ENCODE measurements around the gene SEC31A.

SEC31A gene

GRCh38 chr4:82777857-82778525, 113.0 kb downstream of the SEC31A start:
- peaks cover 50% of the 10 kb centered on the region for H3K27me3 ChIP-seq (ENCODE audit: control insufficient read depth, insufficient read depth, low read length)
- no peak overlapping the region for H3K4me3 ChIP-seq (ENCODE audit: low read depth, low read length)
- no peaks in the 10 kb centered on the region for H3K9me3 ChIP-seq (ENCODE audit: control insufficient read depth, insufficient read depth, low read length)
- H3K27ac ChIP-seq (ENCODE audit: low read depth, low read length), result no peak overlapping the region
- H3K4me1 ChIP-seq (ENCODE audit: control insufficient read depth, insufficient read depth, low read length), result peaks cover 22% of the 10 kb centered on the region
- no peaks in the 10 kb centered on the region for H3K36me3 ChIP-seq (ENCODE audit: control insufficient read depth, insufficient read depth, low read length)
- H3K9ac ChIP-seq (ENCODE audit: low read depth, low read length), result no peak overlapping the region

DNA sequence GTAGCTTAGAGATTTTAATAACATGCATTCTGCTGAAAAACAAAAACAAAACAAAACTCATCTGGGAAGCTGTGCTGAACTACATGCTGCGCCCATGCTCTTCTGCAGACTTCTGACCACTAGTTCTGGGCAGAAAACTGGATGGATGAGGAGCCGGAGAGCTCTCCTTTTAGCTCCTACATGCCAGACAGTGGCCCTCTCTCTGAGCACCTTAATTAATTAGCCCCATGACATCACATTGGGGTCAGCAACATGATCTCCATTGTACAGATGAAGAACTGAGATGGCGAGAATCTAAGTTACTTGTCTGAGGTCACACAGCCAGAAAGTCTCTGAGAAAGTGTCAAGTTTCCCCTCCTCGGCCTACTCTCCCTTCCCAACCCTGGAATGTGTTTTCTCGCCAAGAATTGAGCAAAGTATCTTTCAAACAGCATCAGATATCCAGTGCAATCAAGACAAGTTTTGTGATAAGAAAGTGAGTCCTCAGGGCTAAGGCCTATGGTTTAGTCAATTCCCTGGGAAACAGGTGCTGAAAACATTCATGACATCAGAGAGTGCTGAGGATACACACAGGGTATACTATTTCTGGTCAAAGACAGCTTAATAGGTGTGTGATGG, 113.9 kb downstream of the SEC31A start:
- Histone ChIP-seq H3K27me3 (ENCODE audit: control insufficient read depth, insufficient read depth, low read length) (peaks cover 42% of the 10 kb centered on the region), H3K9ac (ENCODE audit: low read depth, low read length) (no peak overlapping the region), H3K9me3 (ENCODE audit: control insufficient read depth, insufficient read depth, low read length) (no peaks in the 10 kb centered on the region), H3K4me1 (ENCODE audit: control insufficient read depth, insufficient read depth, low read length) (peaks cover 13% of the 10 kb centered on the region), H3K4me3 (ENCODE audit: low read depth, low read length) (no peak overlapping the region), H3K36me3 (ENCODE audit: control insufficient read depth, insufficient read depth, low read length) (no peaks in the 10 kb centered on the region), H3K27ac (ENCODE audit: low read depth, low read length) (no peak overlapping the region)

DNA sequence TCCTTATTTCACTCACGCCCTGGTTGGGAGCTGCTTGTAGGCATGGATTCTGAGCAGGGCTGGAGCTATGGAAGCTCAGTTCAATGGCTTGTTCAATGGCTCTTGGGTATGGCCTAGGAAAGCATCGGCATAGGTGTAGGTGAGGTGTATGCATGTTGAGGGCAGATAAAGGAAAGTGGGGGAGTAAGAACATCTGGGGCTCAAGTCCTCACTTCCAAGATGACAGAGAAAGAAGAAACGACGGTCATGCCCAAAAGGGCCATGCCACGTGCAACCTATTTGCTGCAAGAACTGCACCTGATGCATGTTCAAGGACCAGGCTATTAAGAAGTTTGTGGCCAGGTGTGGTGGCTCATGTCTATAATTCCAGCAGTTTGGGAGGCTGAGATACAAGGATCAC, 115.7 kb downstream of the SEC31A start:
- no peak overlapping the region for H3K27ac ChIP-seq (ENCODE audit: low read depth, low read length)
- peaks cover 30% of the 10 kb centered on the region for H3K27me3 ChIP-seq (ENCODE audit: control insufficient read depth, insufficient read depth, low read length)
- H3K36me3 ChIP-seq (ENCODE audit: control insufficient read depth, insufficient read depth, low read length), result no peaks in the 10 kb centered on the region
- no peak overlapping the region for H3K9ac ChIP-seq (ENCODE audit: low read depth, low read length)
- H3K4me3 ChIP-seq (ENCODE audit: low read depth, low read length), result no peak overlapping the region
- peaks cover 2% of the 10 kb centered on the region; the same call in 1 of the 2 replicates for H3K4me1 ChIP-seq (ENCODE audit: control insufficient read depth, insufficient read depth, low read length)
- no peaks in the 10 kb centered on the region for H3K9me3 ChIP-seq (ENCODE audit: control insufficient read depth, insufficient read depth, low read length)

DNA sequence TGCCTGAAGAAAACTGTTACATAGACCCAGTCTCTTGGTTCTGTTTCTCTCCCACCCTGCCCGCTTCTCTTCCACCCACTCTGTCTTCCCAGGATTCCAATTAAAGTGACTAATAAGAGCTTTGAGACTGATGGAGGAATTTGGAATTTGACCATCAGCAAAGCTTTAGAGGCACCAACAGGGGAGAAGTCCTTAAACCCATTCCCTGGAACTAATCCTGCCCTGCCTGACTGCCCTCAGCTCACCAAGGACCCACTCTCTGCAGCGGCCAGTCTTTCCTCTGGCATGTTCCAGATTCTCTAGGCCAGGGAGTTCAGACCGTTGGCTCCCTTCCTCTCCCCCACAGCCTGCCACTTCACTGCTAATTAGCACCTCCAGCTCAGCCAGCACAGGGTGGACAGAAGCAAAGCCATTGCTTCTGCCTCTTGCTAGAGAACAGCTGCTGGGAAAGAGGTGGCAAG, 116.2 kb downstream of the SEC31A start:
- Histone ChIP-seq H3K4me3 (ENCODE audit: low read depth, low read length) (no peak overlapping the region), H3K27ac (ENCODE audit: low read depth, low read length) (no peak overlapping the region), H3K9ac (ENCODE audit: low read depth, low read length) (no peak overlapping the region), H3K36me3 (ENCODE audit: control insufficient read depth, insufficient read depth, low read length) (no peaks in the 10 kb centered on the region), H3K9me3 (ENCODE audit: control insufficient read depth, insufficient read depth, low read length) (no peaks in the 10 kb centered on the region), H3K27me3 (ENCODE audit: control insufficient read depth, insufficient read depth, low read length) (peaks cover 25% of the 10 kb centered on the region), H3K4me1 (ENCODE audit: control insufficient read depth, insufficient read depth, low read length) (no peaks in the 10 kb centered on the region)

- Histone ChIP-seq H3K36me3 (ENCODE audit: control insufficient read depth, insufficient read depth, low read length) (no peaks in the 10 kb centered on the region), H3K9me3 (ENCODE audit: control insufficient read depth, insufficient read depth, low read length) (no peaks in the 10 kb centered on the region), H3K9ac (ENCODE audit: low read depth, low read length) (no peak overlapping the region), H3K4me1 (ENCODE audit: control insufficient read depth, insufficient read depth, low read length) (no peaks in the 10 kb centered on the region), H3K27ac (ENCODE audit: low read depth, low read length) (no peak overlapping the region), H3K4me3 (ENCODE audit: low read depth, low read length) (no peak overlapping the region), H3K27me3 (ENCODE audit: control insufficient read depth, insufficient read depth, low read length) (peaks cover 16% of the 10 kb centered on the region)
Measured at GRCh38 chr4:82773057-82773456, 117.9 kb downstream of the SEC31A start.

- no peaks in the 10 kb centered on the region for H3K36me3 ChIP-seq (ENCODE audit: control insufficient read depth, insufficient read depth, low read length)
- H3K27ac ChIP-seq (ENCODE audit: low read depth, low read length), result no peak overlapping the region
- no peaks in the 10 kb centered on the region for H3K4me1 ChIP-seq (ENCODE audit: control insufficient read depth, insufficient read depth, low read length)
- H3K9ac ChIP-seq (ENCODE audit: low read depth, low read length), result no peak overlapping the region
- no peaks in the 10 kb centered on the region for H3K9me3 ChIP-seq (ENCODE audit: control insufficient read depth, insufficient read depth, low read length)
- peaks cover 10% of the 10 kb centered on the region; the same call in 1 of the 2 replicates for H3K27me3 ChIP-seq (ENCODE audit: control insufficient read depth, insufficient read depth, low read length)
- no peak overlapping the region for H3K4me3 ChIP-seq (ENCODE audit: low read depth, low read length)
Measured at GRCh38 chr4:82770607-82771006, 120.3 kb downstream of the SEC31A start.

Data from HUES48 (cell line).